ENCODE results near the gene MYOG. TPM values are rescaled to one million over a fixed set of nuclear protein-coding genes. Genes with fewer than 3 reads are reported as not detected.

Gene MYOG
- total and polyA plus RNA-seq, 10 of the 15 experiments (the other 5 are each of a cell fraction or from before 2014, with no cell fraction given) = not detected

- TF ChIP-seq CEBPZ (IDR thresholded peaks at IDR 0.05; ENCODE audit: low read depth, low read length) (no peak), MEF2A (IDR thresholded peaks at IDR 0.05; ENCODE audit: insufficient read depth, low read depth, low read length) (no peak), POLR2AphosphoS5 (IDR thresholded peaks at IDR 0.05; ENCODE audit: low read length) (no peak), EP300 (IDR thresholded peaks at IDR 0.05; ENCODE audit: borderline replicate concordance in 1 of 2, control insufficient read depth in 1 of 2, low read depth in 2 of 2, low read length in 2 of 2) (no peak), SUZ12 (IDR thresholded peaks at IDR 0.05; ENCODE audit: unreplicated experiment) (no peak), SRF (IDR thresholded peaks at IDR 0.05; ENCODE audit: low read depth in 2 of 2, low read length in 2 of 2) (no peak), CBX5 (IDR thresholded peaks at IDR 0.05; ENCODE audit: low read depth) (no peak), SREBF2 (IDR thresholded peaks at IDR 0.05; ENCODE audit: low read length) (no peak), SUPT20H (IDR thresholded peaks at IDR 0.05; ENCODE audit: borderline replicate concordance, control insufficient read depth, low read depth, low read length) (no peak), PAX8 (IDR thresholded peaks at IDR 0.05) (no peak), SPI1 (IDR thresholded peaks at IDR 0.05; ENCODE audit: borderline replicate concordance, insufficient read depth, low read depth, low read length) (no peak), MTA3 (IDR thresholded peaks at IDR 0.05; ENCODE audit: borderline replicate concordance, low read length) (no peak), KDM1A (IDR thresholded peaks at IDR 0.05; ENCODE audit: borderline replicate concordance) (no peak), CBX3 (IDR thresholded peaks at IDR 0.05; ENCODE audit: borderline replicate concordance, low read depth) (no peak), E4F1 (IDR thresholded peaks at IDR 0.05; ENCODE audit: borderline replicate concordance, partially characterized antibody) (no peak), YBX1 (IDR thresholded peaks at IDR 0.05) (no peak), FOXM1 (IDR thresholded peaks at IDR 0.05; ENCODE audit: low read depth, low read length) (no peak), ESRRA (IDR thresholded peaks at IDR 0.05; ENCODE audit: low read length) (no peak)
Measured at GRCh38 chr1:203117611-203118575, 32.1 kb upstream of the MYOG start (continued).
